ENCODE data around the gene RHBDL3.

Gene RHBDL3

DNA sequence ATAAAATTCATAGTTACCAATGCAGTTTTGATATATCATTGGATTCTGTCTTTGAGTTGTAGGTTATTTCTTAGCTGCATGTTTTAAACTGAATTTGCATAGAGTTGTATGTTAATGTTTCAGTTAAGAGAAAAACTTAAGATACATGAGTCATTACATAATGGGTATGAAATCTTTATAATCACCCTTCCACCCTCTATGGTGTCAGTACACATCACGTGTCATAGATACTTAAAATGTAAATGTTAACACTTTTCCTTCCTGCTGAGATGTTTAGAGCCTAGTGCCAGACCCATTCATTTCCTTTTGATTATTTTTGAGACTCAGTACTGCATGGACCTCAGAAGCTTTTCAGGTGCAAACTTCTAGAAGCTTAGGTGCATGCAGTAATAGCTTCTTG is 104.8 kb downstream of the RHBDL3 start:
- TF ChIP-seq, protein P1, sequence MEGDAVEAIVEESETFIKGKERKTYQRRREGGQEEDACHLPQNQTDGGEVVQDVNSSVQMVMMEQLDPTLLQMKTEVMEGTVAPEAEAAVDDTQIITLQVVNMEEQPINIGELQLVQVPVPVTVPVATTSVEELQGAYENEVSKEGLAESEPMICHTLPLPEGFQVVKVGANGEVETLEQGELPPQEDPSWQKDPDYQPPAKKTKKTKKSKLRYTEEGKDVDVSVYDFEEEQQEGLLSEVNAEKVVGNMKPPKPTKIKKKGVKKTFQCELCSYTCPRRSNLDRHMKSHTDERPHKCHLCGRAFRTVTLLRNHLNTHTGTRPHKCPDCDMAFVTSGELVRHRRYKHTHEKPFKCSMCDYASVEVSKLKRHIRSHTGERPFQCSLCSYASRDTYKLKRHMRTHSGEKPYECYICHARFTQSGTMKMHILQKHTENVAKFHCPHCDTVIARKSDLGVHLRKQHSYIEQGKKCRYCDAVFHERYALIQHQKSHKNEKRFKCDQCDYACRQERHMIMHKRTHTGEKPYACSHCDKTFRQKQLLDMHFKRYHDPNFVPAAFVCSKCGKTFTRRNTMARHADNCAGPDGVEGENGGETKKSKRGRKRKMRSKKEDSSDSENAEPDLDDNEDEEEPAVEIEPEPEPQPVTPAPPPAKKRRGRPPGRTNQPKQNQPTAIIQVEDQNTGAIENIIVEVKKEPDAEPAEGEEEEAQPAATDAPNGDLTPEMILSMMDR (IDR thresholded peaks at IDR 0.05; ENCODE audit: low read depth, low read length), result no peak
- DNase-seq (ENCODE audit: extremely low read depth, low read depth), result no peak
